SK-N-SH (cell line): Measurements from ENCODE around the gene JOSD2. TPM values are rescaled to one million over a fixed set of nuclear protein-coding genes. Genes with fewer than 3 reads are reported as not detected.

Experiments used
- CTCF ChIA-PET: fragments of 300-600, 350-600 bp; formaldehyde crosslinking; extraction: SDS; loops from one replicate; lab custom pipeline; 2021; lab: Yijun Ruan, JAX
- POLR2A ChIA-PET: fragments of 350-600 bp; sonication (Branson Sonifier 250); formaldehyde crosslinking; extraction: SDS; loops from one replicate; lab custom pipeline; 2020; ENCODE audit warnings: antibody characterized with exemption, inconsistent platforms; lab: Yijun Ruan, JAX
- DNase-seq: peaks from one replicate; pipeline ENCODE4 v3.0.0; 2012
- H2AFZ ChIP-seq: fragments of 200-600 bp; sonication (generic); 2 replicates; pipeline ENCODE4 v1.8.1; 2016; ENCODE audit warnings: antibody characterized with exemption, mild to moderate bottlenecking, low read depth
- H3F3A ChIP-seq: fragments of 200-600 bp; sonication (generic); replicated peaks from 2 replicates; pipeline ENCODE3; 2016; ENCODE audit warnings: antibody characterized with exemption, mild to moderate bottlenecking; ENCODE audit not compliant: insufficient read depth
- H3K27ac ChIP-seq, 2 experiments: fragments of 200-500 bp in 1 of 2; fragments of 200-600 bp in 1 of 2; sonication (Bioruptor generic) in 1 of 2; sonication (generic), shearing (Covaris generic) in 1 of 2; 2 replicates each; pipeline versions ENCODE4 v1.5.1 to v1.6.1; 2014 to 2016; ENCODE audit warnings: low read depth in 2 of 2, inconsistent platforms in 1 of 2, low read length in 1 of 2, mild to moderate bottlenecking in 1 of 2, mixed read lengths in 1 of 2
- H3K27me3 ChIP-seq: fragments of 200-600 bp; sonication (generic), shearing (Covaris generic); 2 replicates; pipeline ENCODE4 v1.6.1; 2016; ENCODE audit warnings: mixed run types; ENCODE audit not compliant: insufficient read depth
- H3K36me3 ChIP-seq, 2 experiments: fragments of 200-500 bp in 1 of 2; fragments of 200-600 bp in 1 of 2; sonication (Bioruptor generic) in 1 of 2; sonication (generic) in 1 of 2; replicated peaks in 1 of 2; 2 replicates each; pipeline versions ENCODE3 to v1.5.1; 2014 to 2016; ENCODE audit warnings: low read length in 1 of 2, mild to moderate bottlenecking in 1 of 2; ENCODE audit not compliant: insufficient read depth in 2 of 2, control insufficient read depth in 1 of 2
- H3K4me1 ChIP-seq, 2 experiments: fragments of 200-500 bp in 1 of 2; fragments of 200-600 bp in 1 of 2; sonication (Bioruptor generic) in 1 of 2; sonication (generic), shearing (Covaris generic) in 1 of 2; 2 replicates each; pipeline versions ENCODE4 v1.5.1 to v1.6.1; 2014 to 2016; ENCODE audit warnings: low read depth in 1 of 2, low read length in 1 of 2, mixed run types in 1 of 2; ENCODE audit not compliant: insufficient read depth in 2 of 2, control insufficient read depth in 1 of 2
- H3K4me2 ChIP-seq: fragments of 200-600 bp; sonication (generic), shearing (Covaris generic); 2 replicates; pipeline ENCODE4 v1.6.1; 2017; ENCODE audit warnings: mixed run types
- H3K4me3 ChIP-seq, 2 experiments: fragments of 200-500 bp in 1 of 2; fragments of 200-600 bp in 1 of 2; sonication (Bioruptor generic) in 1 of 2; sonication (generic), shearing (Covaris generic) in 1 of 2; 2 replicates each; pipeline versions ENCODE4 v1.5.1 to v1.8.1; 2014 to 2016; ENCODE audit warnings: low read depth in 2 of 2, inconsistent platforms in 1 of 2, low read length in 1 of 2, mild to moderate bottlenecking in 1 of 2, mixed read lengths in 1 of 2, moderate library complexity in 1 of 2
- H3K79me2 ChIP-seq: fragments of 200-600 bp; sonication (generic); 2 replicates; pipeline ENCODE4 v1.8.1; 2017; ENCODE audit warnings: mild to moderate bottlenecking; ENCODE audit not compliant: insufficient read depth
- H3K9ac ChIP-seq: fragments of 200-600 bp; sonication (generic); 2 replicates; pipeline ENCODE4 v1.6.1; 2017; ENCODE audit warnings: mixed run types
- H3K9me2 ChIP-seq: fragments of 200-600 bp; sonication (generic); 2 replicates; pipeline ENCODE4 v1.6.1; 2017; ENCODE audit warnings: mixed run types
- H3K9me3 ChIP-seq: fragments of 200-600 bp; sonication (generic); 2 replicates; pipeline ENCODE4 v1.6.1; 2017; ENCODE audit warnings: mixed run types, mild to moderate bottlenecking, moderate library complexity
- H4K20me1 ChIP-seq: fragments of 200-600 bp; sonication (generic); 2 replicates; pipeline ENCODE4 v1.6.1; 2017; ENCODE audit warnings: mild to moderate bottlenecking, mixed run types; ENCODE audit not compliant: insufficient read depth
- CHD2 ChIP-seq: fragments of 150-350 bp; IDR thresholded peaks from 2 replicates; pipeline ENCODE4 v1.6.1; 2018; ENCODE audit warnings: low read length; ENCODE audit not compliant: partially characterized antibody
- EZH2phosphoT487 ChIP-seq: fragments of 200-600 bp; sonication (generic); IDR thresholded peaks from 2 replicates; pipeline ENCODE4 v1.6.1; 2017; ENCODE audit warnings: low read depth, mixed run types, mild to moderate bottlenecking, antibody characterized with exemption, moderate library complexity, borderline replicate concordance
- FOSL2 ChIP-seq: IDR thresholded peaks from 2 replicates; pipeline ENCODE4 v1.4.0; 2012; ENCODE audit warnings: low read depth, mild to moderate bottlenecking, moderate library complexity, borderline replicate concordance
- GABPA ChIP-seq: IDR thresholded peaks from 2 replicates; pipeline ENCODE4 v1.4.0; 2012; ENCODE audit warnings: low read depth, mild to moderate bottlenecking
- GATA2 ChIP-seq: sonication (generic); formaldehyde crosslinking; IDR thresholded peaks from 2 replicates; pipeline ENCODE4 v1.5.0; 2020; ENCODE audit warnings: mild to moderate bottlenecking, missing genetic modification reagents
- POLR2AphosphoS5 ChIP-seq: IDR thresholded peaks from 2 replicates; pipeline ENCODE4 v1.6.1; 2012; ENCODE audit warnings: low read depth, low read length
- RFX5 ChIP-seq: IDR thresholded peaks from 2 replicates; pipeline ENCODE4 v1.6.1; 2012; ENCODE audit warnings: mild to moderate bottlenecking, improper control_type of control experiment, low read length
- RXRA ChIP-seq: IDR thresholded peaks from 2 replicates; pipeline ENCODE4 v1.4.0; 2012; ENCODE audit warnings: low read depth, mild to moderate bottlenecking, borderline replicate concordance
- SIN3A ChIP-seq: IDR thresholded peaks from 2 replicates; pipeline ENCODE4 v1.6.1; 2012; ENCODE audit warnings: low read depth, mild to moderate bottlenecking, low read length, moderate library complexity, borderline replicate concordance
- TCF12 ChIP-seq: IDR thresholded peaks from 2 replicates; pipeline ENCODE4 v1.4.0; 2012
- TEAD4 ChIP-seq: IDR thresholded peaks from 2 replicates; pipeline ENCODE4 v1.4.0; 2012; ENCODE audit warnings: mild to moderate bottlenecking, borderline replicate concordance; ENCODE audit not compliant: insufficient read depth
- YY1 ChIP-seq: IDR thresholded peaks from 2 replicates; pipeline ENCODE4 v1.4.0; 2012; ENCODE audit warnings: low read depth, mild to moderate bottlenecking
- WGBS: methylation state at CpG from one replicate; pipeline ENCODE4 v1.1.6; 2017; ENCODE audit warnings: low lambda C conversion rate; 5-methylcytosine and 5-hydroxymethylcytosine counted together
- polyA plus RNA-seq, 3 experiments: library from polyadenylated mRNA; depleted of rRNA; stranded (reverse); fragments of >200 nt; gene quantifications; 2 replicates each; pipeline ENCODE4 v1.2.3, GENCODE V29; 2012
- TF ChIP-seq, protein P1 (sequence below): fragments of 150-350 bp; IDR thresholded peaks from 2 replicates; pipeline ENCODE4 v1.6.1; 2016; ENCODE audit warnings: mild to moderate bottlenecking, low read depth, low read length
- TF ChIP-seq, protein P2 (sequence below): IDR thresholded peaks from 2 replicates; pipeline ENCODE4 v1.4.0; 2012; ENCODE audit warnings: low read depth, borderline replicate concordance
- TF ChIP-seq, protein P3 (sequence below): fragments of 150-350 bp; IDR thresholded peaks from 2 replicates; pipeline ENCODE4 v1.6.1; 2017; ENCODE audit warnings: antibody characterized with exemption, low read length, low read depth, borderline replicate concordance

The JOSD2 gene
- polyA plus RNA-seq, 1 of the 3 experiments (the other 2 are of a cell fraction): 81.2 TPM

DNA sequence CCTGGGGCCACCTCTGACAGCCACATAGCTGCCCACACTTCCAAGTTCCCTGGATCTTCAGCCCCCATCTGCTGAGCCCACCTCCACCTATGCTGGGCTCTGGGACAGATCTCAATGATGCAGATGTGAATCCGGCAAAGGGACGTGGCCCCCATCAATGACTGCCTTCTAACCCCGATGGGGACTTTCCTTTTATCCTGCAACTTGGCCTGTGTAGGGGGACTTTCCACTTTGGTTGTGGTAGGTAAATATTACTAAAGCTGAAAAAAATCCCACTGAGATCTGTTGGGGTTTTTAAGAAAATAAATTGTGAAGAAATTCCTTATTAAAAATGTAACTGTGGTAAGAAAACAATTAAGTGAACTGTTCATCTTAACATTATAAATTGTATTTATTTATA lies 23.5 kb upstream of the JOSD2 start:
- Histone ChIP-seq H3K79me2 (no peaks in the 10 kb centered on the region), H3K27ac (no peak overlapping the region), H3K9me3 (no peaks in the 10 kb centered on the region; the same call in 1 of the 2 replicates), H3K9me2 (no peaks in the 10 kb centered on the region), H4K20me1 (no peaks in the 10 kb centered on the region), H2AFZ (no peak overlapping the region), H3K9ac (no peak overlapping the region), H3K36me3 (peaks cover 0 to 13% of the 10 kb centered on the region in 2 experiments), H3F3A (no peaks in the 10 kb centered on the region), H3K27me3 (no peaks in the 10 kb centered on the region), H3K4me1 (peaks cover 0 to 3% of the 10 kb centered on the region in 2 experiments; a peak in 1 of 4 replicates), H3K4me2 (no peak overlapping the region), H3K4me3 (no peak overlapping the region)
- TF ChIP-seq YY1: no peak
- no peak for TF ChIP-seq FOSL2
- TF ChIP-seq SIN3A: no peak
- no peak for TF ChIP-seq GATA2 (CRISPR knock-in tag)
- TF ChIP-seq, protein P1, sequence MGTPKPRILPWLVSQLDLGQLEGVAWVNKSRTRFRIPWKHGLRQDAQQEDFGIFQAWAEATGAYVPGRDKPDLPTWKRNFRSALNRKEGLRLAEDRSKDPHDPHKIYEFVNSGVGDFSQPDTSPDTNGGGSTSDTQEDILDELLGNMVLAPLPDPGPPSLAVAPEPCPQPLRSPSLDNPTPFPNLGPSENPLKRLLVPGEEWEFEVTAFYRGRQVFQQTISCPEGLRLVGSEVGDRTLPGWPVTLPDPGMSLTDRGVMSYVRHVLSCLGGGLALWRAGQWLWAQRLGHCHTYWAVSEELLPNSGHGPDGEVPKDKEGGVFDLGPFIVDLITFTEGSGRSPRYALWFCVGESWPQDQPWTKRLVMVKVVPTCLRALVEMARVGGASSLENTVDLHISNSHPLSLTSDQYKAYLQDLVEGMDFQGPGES: no peak
- no peak for TF ChIP-seq POLR2AphosphoS5
- no peak for TF ChIP-seq CHD2
- no peak for TF ChIP-seq EZH2phosphoT487
- TF ChIP-seq, protein P2, sequence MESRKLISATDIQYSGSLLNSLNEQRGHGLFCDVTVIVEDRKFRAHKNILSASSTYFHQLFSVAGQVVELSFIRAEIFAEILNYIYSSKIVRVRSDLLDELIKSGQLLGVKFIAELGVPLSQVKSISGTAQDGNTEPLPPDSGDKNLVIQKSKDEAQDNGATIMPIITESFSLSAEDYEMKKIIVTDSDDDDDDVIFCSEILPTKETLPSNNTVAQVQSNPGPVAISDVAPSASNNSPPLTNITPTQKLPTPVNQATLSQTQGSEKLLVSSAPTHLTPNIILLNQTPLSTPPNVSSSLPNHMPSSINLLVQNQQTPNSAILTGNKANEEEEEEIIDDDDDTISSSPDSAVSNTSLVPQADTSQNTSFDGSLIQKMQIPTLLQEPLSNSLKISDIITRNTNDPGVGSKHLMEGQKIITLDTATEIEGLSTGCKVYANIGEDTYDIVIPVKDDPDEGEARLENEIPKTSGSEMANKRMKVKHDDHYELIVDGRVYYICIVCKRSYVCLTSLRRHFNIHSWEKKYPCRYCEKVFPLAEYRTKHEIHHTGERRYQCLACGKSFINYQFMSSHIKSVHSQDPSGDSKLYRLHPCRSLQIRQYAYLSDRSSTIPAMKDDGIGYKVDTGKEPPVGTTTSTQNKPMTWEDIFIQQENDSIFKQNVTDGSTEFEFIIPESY: no peak
- no peak for TF ChIP-seq RXRA
- no peak for TF ChIP-seq RFX5
- no peak for TF ChIP-seq GABPA
- no peak for TF ChIP-seq TCF12
- TF ChIP-seq, protein P3, sequence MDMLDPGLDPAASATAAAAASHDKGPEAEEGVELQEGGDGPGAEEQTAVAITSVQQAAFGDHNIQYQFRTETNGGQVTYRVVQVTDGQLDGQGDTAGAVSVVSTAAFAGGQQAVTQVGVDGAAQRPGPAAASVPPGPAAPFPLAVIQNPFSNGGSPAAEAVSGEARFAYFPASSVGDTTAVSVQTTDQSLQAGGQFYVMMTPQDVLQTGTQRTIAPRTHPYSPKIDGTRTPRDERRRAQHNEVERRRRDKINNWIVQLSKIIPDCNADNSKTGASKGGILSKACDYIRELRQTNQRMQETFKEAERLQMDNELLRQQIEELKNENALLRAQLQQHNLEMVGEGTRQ: no peak
- no peak for TF ChIP-seq TEAD4
- ChIA-PET POLR2A (no interaction called here), CTCF (interaction anchor here (0.9 to 10.5 kb wide), 4 partner anchors 11 to 23 kb away, joined by 3 to 170 read pairs (median 6); no protein-coding TSS in a partner anchor)
- 87% methylated on average over 3 of the region's 3 CpGs for WGBS
- no peak for DNase-seq
